K562 (cell line): Measurements from ENCODE around the gene LMO3. TPM values are rescaled to one million over a fixed set of nuclear protein-coding genes. Genes with fewer than 3 reads are reported as not detected.

ENCODE experiments used
- ATAC-seq: fragments of 200-7000 bp; cut with Tn5 transposase; 3 replicates; pipeline ENCODE4 v1.9.1; 2020; ENCODE audit warnings: moderate library complexity
- BruUV-seq: library from RNA; stranded (reverse); fragments of 400-500 nt; replicated peaks from 2 replicates; lab custom pipeline; 2021; lab: Mats Ljungman, UMichigan
- CTCF ChIA-PET: fragments of 300-600 bp; formaldehyde crosslinking; extraction: SDS; loops from one replicate; lab custom pipeline; 2021; ENCODE audit warnings: low intra/inter-chr PET ratio; lab: Yijun Ruan, JAX
- POLR2A ChIA-PET: fragments of 300-600, 350-650 bp; sonication (Branson Sonifier 250); formaldehyde crosslinking; extraction: SDS; loops from one replicate; lab custom pipeline; 2021; ENCODE audit warnings: antibody characterized with exemption, inconsistent platforms; lab: Yijun Ruan, JAX
- DNase-seq, 4 experiments: peaks; one replicate each; pipeline versions ENCODE4 v3.0.0 to v3.0.0-alpha.2; 2011 to 2018; ENCODE audit warnings: low spot score in 3 of 4, mixed read lengths in 3 of 4; ENCODE audit errors: extremely low read depth in 1 of 4
- FAIRE-seq: peaks from 2 replicates; lab custom pipeline; 2011; peaks lifted over from hg19 to GRCh38; lab: Jason Lieb, UNC
- H2AFZ ChIP-seq: 2 replicates; pipeline ENCODE4 v1.6.0; 2011; ENCODE audit warnings: low read depth, low read length, control low read depth, inconsistent platforms
- H3K27ac ChIP-seq: fragments of 200-600 bp; 3 replicates; pipeline ENCODE4 v1.8.0; 2011; ENCODE audit warnings: low read depth, mild to moderate bottlenecking, control low read depth, inconsistent platforms, low read length, moderate library complexity, mixed read lengths; ENCODE audit errors: extremely low read depth
- H3K27me3 ChIP-seq, 2 experiments: fragments of 300-600 bp in 1 of 2; 2 replicates in 1 of 2; 3 replicates in 1 of 2; pipeline versions ENCODE4 v1.6.0 to v1.8.0; 2011; ENCODE audit warnings: inconsistent platforms in 2 of 2, low read length in 2 of 2, mild to moderate bottlenecking in 1 of 2, mixed read lengths in 1 of 2, moderate library complexity in 1 of 2; ENCODE audit not compliant: control insufficient read depth in 2 of 2, insufficient read depth in 2 of 2
- H3K36me3 ChIP-seq: fragments of 300-600 bp; 3 replicates; pipeline ENCODE4 v1.8.0; 2011; ENCODE audit warnings: mild to moderate bottlenecking, low read length, inconsistent platforms; ENCODE audit not compliant: control insufficient read depth, insufficient read depth
- H3K4me1 ChIP-seq, 2 experiments: fragments of 200-600 bp in 1 of 2; replicated peaks in 1 of 2; 2 replicates in 1 of 2; 3 replicates in 1 of 2; pipeline versions ENCODE4 v1.5.1 to v1.8.0; 2011; ENCODE audit warnings: inconsistent platforms in 2 of 2, low read length in 2 of 2, mild to moderate bottlenecking in 1 of 2, mixed read lengths in 1 of 2, moderate library complexity in 1 of 2; ENCODE audit not compliant: control insufficient read depth in 2 of 2, insufficient read depth in 2 of 2
- H3K4me2 ChIP-seq: 2 replicates; pipeline ENCODE4 v1.6.1; 2011; ENCODE audit warnings: low read length, control low read depth, inconsistent platforms, mixed read lengths; ENCODE audit not compliant: insufficient read depth
- H3K4me3 ChIP-seq: fragments of 200-600 bp; sonication (generic), shearing (Covaris generic); 2 replicates; pipeline ENCODE4 v1.5.1; 2016; ENCODE audit warnings: control low read depth, inconsistent platforms
- H3K79me2 ChIP-seq: fragments of 200-600 bp; 3 replicates; pipeline ENCODE4 v1.8.0; 2011; ENCODE audit warnings: low read length, inconsistent platforms; ENCODE audit not compliant: control insufficient read depth, insufficient read depth
- H3K9ac ChIP-seq, 2 experiments: 2 replicates each; pipeline versions ENCODE4 v1.6.0 to v1.6.1; 2011; ENCODE audit warnings: low read depth in 2 of 2, low read length in 2 of 2, control low read depth in 1 of 2, inconsistent platforms in 1 of 2, mild to moderate bottlenecking in 1 of 2, mixed read lengths in 1 of 2; ENCODE audit not compliant: insufficient read depth in 1 of 2
- H3K9me1 ChIP-seq: one replicate; pipeline ENCODE4 v1.6.0; 2011; ENCODE audit warnings: inconsistent platforms, mild to moderate bottlenecking, low read length, moderate library complexity; ENCODE audit not compliant: control insufficient read depth, insufficient read depth
- H3K9me3 ChIP-seq: replicated peaks from 2 replicates; pipeline ENCODE4 v1.5.1; 2011; ENCODE audit warnings: low read depth, low read length, inconsistent platforms; ENCODE audit not compliant: control insufficient read depth, insufficient read depth
- H4K20me1 ChIP-seq: replicated peaks from 2 replicates; pipeline ENCODE4 v1.6.1; 2011; ENCODE audit warnings: low read length, inconsistent platforms, mixed read lengths; ENCODE audit not compliant: control insufficient read depth, insufficient read depth
- CBX3 ChIP-seq, 2 experiments: IDR thresholded peaks; 1 replicate in 1 of 2; 2 replicates in 1 of 2; pipeline ENCODE4 v1.6.1; 2012; ENCODE audit warnings: inconsistent platforms in 2 of 2, low read length in 2 of 2, borderline replicate concordance in 1 of 2, control low read depth in 1 of 2
- HLTF ChIP-seq: fragments of 450-650 bp; IDR thresholded peaks from 2 replicates; pipeline ENCODE4 v1.6.1; 2016
- HNRNPUL1 ChIP-seq: fragments of 200-400 bp; formaldehyde crosslinking; IDR thresholded peaks from 2 replicates; pipeline ENCODE4 v1.6.1; 2017; ENCODE audit warnings: low read length
- NR3C1 ChIP-seq: sonication (generic); formaldehyde crosslinking; IDR thresholded peaks from 2 replicates; pipeline ENCODE4 v1.8.1; 2022; ENCODE audit warnings: missing genetic modification reagents
- POLR2A ChIP-seq: fragments of 450-650 bp; conservative IDR thresholded peaks from 2 replicates; pipeline ENCODE4 v1.6.1; 2016
- RNF2 ChIP-seq: sonication (generic); IDR thresholded peaks from 2 replicates; pipeline ENCODE4 v1.6.1; 2016
- SIRT6 ChIP-seq: IDR thresholded peaks from one replicate; pipeline ENCODE4 v1.6.1; 2012; ENCODE audit warnings: low read depth, mild to moderate bottlenecking, control low read depth, inconsistent platforms, low read length, moderate library complexity
- SLC30A9 ChIP-seq: fragments of 250-450 bp; sonication (Bioruptor Pico); IDR thresholded peaks from 2 replicates; pipeline ENCODE4 v1.8.0; 2022; ENCODE audit warnings: mild to moderate bottlenecking, moderate library complexity
- SMC3 ChIP-seq: conservative IDR thresholded peaks from 2 replicates; pipeline ENCODE4 v1.6.1; 2011; ENCODE audit warnings: low read depth, low read length, improper control_type of control experiment; ENCODE audit not compliant: insufficient read depth
- STAG1 ChIP-seq: sonication (generic); formaldehyde crosslinking; IDR thresholded peaks from 2 replicates; pipeline ENCODE4 v1.5.0; 2020; ENCODE audit warnings: missing genetic modification reagents, borderline replicate concordance
- TEAD4 ChIP-seq, 2 experiments: sonication (generic) in 1 of 2; formaldehyde crosslinking in 1 of 2; IDR thresholded peaks; 2 replicates each; pipeline versions ENCODE4 v1.6.1 to v1.8.0; 2012 to 2022; ENCODE audit warnings: borderline replicate concordance in 1 of 2, inconsistent platforms in 1 of 2, low read length in 1 of 2, mild to moderate bottlenecking in 1 of 2, missing genetic modification reagents in 1 of 2
- ZBTB17 ChIP-seq: fragments of 450-650 bp; formaldehyde crosslinking; IDR thresholded peaks from 2 replicates; pipeline ENCODE4 v1.4.0; 2020; ENCODE audit warnings: mild to moderate bottlenecking
- ZNF41 ChIP-seq: fragments of 250-450 bp; sonication (Bioruptor Pico); conservative IDR thresholded peaks from 2 replicates; pipeline ENCODE4 v1.4.0; 2020; ENCODE audit warnings: mild to moderate bottlenecking
- ZNF584 ChIP-seq: fragments of 200-800 bp; sonication (Bioruptor generic); IDR thresholded peaks from 2 replicates; pipeline ENCODE4 v1.6.1; 2016; ENCODE audit warnings: low read depth, mild to moderate bottlenecking, missing genetic modification characterization, missing compliant biosample characterization
- WGBS: fragments of 100-300 bp; shearing (Covaris generic); methylation state at CpG from one replicate; pipeline ENCODE4 v1.1.6; 2016; ENCODE audit warnings: low coverage, mixed read lengths; ENCODE audit not compliant: insufficient coverage; ENCODE audit errors: missing lambda C conversion rate; 5-methylcytosine and 5-hydroxymethylcytosine counted together
- in situ Hi-C: fragments of 300-500 bp; cut with MboI; formaldehyde crosslinking; loops from 4 replicates; pipeline ENCODE4 v1.15.0; 2018; ENCODE audit warnings: inconsistent platforms, mixed read lengths
- intact Hi-C: fragments of 100-400 bp; cut with micrococcal nuclease; formaldehyde crosslinking; loops from 2 replicates; pipeline ENCODE4 v1.14.2; 2022
- polyA plus RNA-seq, 8 experiments: library from polyadenylated mRNA; depleted of rRNA in 4 of 8; stranded (reverse) in 5 of 8; unstranded in 3 of 8; fragments of >200 nt; fragmentation: Nextera tagmentation in 2 of 8; fragmentation: Illumina TruSeq in 1 of 8; extraction: Ambion mirVana in 2 of 8; extraction: Trizol in 1 of 8; gene quantifications; 2 replicates each; pipeline versions ENCODE4 v1.2.1 to v1.2.3, GENCODE V29; 2011 to 2014; ENCODE audit warnings: inconsistent platforms in 1 of 8, missing spikeins in 1 of 8
- total RNA-seq, 7 experiments: library from RNA; depleted of rRNA in 6 of 7; stranded (reverse); fragments of >200 nt in 6 of 7; fragmentation: Illumina TruSeq in 2 of 7; extraction: Trizol in 2 of 7; gene quantifications; 2 replicates each; pipeline versions ENCODE4 v1.2.1 to v1.2.3, GENCODE V29; 2011 to 2021; ENCODE audit warnings: low replicate concordance in 1 of 7
- TF ChIP-seq, protein P1 (sequence below): sonication (generic); IDR thresholded peaks from 2 replicates; pipeline ENCODE4 v1.6.1; 2016
- TF ChIP-seq, protein P2 (sequence below), 2 experiments: fragments of 450-650 bp; conservative IDR thresholded peaks; 2 replicates each; pipeline ENCODE4 v1.6.1; 2017; ENCODE audit warnings: mild to moderate bottlenecking in 2 of 2, moderate library complexity in 2 of 2
- TF ChIP-seq, protein P3 (sequence below): fragments of 450-650 bp; IDR thresholded peaks from 2 replicates; pipeline ENCODE4 v1.6.1; 2016; ENCODE audit warnings: borderline replicate concordance
- TF ChIP-seq, protein P4 (sequence below): fragments of 450-650 bp; IDR thresholded peaks from one replicate; pipeline ENCODE4 v1.6.1; 2018; ENCODE audit warnings: mild to moderate bottlenecking, moderate library complexity; ENCODE audit not compliant: partially characterized antibody

Gene LMO3
- total and polyA plus RNA-seq, 9 of the 15 experiments (the other 6 are each of a cell fraction or from before 2014, with no cell fraction given), result 0.04 to 0.40 (median 0.05) TPM; not detected in 6

DNA sequence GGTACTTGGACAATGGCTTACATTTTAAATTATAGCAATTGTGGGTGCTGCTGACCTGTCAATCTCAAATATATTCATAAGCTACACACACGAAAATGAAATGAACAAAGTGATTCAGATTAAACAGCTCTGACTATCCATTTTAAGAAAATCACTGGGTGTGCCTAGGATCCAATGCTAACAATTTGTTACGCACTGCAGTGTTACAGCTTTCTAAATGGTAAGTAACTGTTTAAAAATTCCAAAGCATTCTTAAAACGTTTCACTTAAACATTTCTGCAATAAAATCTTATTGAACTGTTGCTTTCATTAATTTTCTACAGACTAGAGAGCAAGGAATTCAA, 18.9 kb downstream of the LMO3 start:
- no TSS peak for BruUV-seq
- Histone ChIP-seq H4K20me1 (no peaks in the 10 kb centered on the region), H3K9me1 (no peaks in the 10 kb centered on the region), H3K27me3 (no peaks in the 10 kb centered on the region), H3K9me3 (no peaks in the 10 kb centered on the region), H3K4me2 (no peak overlapping the region), H3K4me3 (no peak overlapping the region), H2AFZ (no peak overlapping the region), H3K79me2 (no peaks in the 10 kb centered on the region), H3K27ac (no peak overlapping the region), H3K9ac (no peak overlapping the region), H3K4me1 (no peaks in the 10 kb centered on the region), H3K36me3 (no peaks in the 10 kb centered on the region)
- WGBS, result 0% methylated on average over 3 of the region's 3 CpGs
- ChIA-PET POLR2A (no interaction called here), CTCF (no interaction called here)
- no peak for DNase-seq
- intact Hi-C loops, result no loop called here
- in situ Hi-C loops, result no loop called here
- FAIRE-seq, result no peak
- ATAC-seq, result no peak
- TF ChIP-seq SMC3 (no peak), ZBTB17 (CRISPR knock-in tag) (no peak), HNRNPUL1 (no peak), CBX3 (IDR thresholded peaks at IDR 0.05; ENCODE audit: borderline replicate concordance in 1 of 2, low read length in 2 of 2) (no peak), TEAD4 (IDR thresholded peaks at IDR 0.05; ENCODE audit: low read length) (no peak), TEAD4 (CRISPR knock-in tag; IDR thresholded peaks at IDR 0.05; ENCODE audit: borderline replicate concordance) (no peak), ZNF584 (CRISPR knock-in tag) (no peak), HLTF (no peak), SLC30A9 (no peak), STAG1 (CRISPR knock-in tag) (no peak), NR3C1 (no peak), ZNF41 (CRISPR knock-in tag) (no peak), POLR2A (no peak), RNF2 (no peak), SIRT6 (no peak)
- TF ChIP-seq, protein P1, sequence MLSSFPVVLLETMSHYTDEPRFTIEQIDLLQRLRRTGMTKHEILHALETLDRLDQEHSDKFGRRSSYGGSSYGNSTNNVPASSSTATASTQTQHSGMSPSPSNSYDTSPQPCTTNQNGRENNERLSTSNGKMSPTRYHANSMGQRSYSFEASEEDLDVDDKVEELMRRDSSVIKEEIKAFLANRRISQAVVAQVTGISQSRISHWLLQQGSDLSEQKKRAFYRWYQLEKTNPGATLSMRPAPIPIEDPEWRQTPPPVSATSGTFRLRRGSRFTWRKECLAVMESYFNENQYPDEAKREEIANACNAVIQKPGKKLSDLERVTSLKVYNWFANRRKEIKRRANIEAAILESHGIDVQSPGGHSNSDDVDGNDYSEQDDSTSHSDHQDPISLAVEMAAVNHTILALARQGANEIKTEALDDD, result no peak
- TF ChIP-seq, protein P2, sequence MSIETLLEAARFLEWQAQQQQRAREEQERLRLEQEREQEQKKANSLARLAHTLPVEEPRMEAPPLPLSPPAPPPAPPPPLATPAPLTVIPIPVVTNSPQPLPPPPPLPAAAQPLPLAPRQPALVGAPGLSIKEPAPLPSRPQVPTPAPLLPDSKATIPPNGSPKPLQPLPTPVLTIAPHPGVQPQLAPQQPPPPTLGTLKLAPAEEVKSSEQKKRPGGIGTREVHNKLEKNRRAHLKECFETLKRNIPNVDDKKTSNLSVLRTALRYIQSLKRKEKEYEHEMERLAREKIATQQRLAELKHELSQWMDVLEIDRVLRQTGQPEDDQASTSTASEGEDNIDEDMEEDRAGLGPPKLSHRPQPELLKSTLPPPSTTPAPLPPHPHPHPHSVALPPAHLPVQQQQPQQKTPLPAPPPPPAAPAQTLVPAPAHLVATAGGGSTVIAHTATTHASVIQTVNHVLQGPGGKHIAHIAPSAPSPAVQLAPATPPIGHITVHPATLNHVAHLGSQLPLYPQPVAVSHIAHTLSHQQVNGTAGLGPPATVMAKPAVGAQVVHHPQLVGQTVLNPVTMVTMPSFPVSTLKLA (conservative IDR thresholded peaks at IDR 0.05), result no peak
- TF ChIP-seq, protein P3, sequence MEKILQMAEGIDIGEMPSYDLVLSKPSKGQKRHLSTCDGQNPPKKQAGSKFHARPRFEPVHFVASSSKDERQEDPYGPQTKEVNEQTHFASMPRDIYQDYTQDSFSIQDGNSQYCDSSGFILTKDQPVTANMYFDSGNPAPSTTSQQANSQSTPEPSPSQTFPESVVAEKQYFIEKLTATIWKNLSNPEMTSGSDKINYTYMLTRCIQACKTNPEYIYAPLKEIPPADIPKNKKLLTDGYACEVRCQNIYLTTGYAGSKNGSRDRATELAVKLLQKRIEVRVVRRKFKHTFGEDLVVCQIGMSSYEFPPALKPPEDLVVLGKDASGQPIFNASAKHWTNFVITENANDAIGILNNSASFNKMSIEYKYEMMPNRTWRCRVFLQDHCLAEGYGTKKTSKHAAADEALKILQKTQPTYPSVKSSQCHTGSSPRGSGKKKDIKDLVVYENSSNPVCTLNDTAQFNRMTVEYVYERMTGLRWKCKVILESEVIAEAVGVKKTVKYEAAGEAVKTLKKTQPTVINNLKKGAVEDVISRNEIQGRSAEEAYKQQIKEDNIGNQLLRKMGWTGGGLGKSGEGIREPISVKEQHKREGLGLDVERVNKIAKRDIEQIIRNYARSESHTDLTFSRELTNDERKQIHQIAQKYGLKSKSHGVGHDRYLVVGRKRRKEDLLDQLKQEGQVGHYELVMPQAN, result no peak
- TF ChIP-seq, protein P4, sequence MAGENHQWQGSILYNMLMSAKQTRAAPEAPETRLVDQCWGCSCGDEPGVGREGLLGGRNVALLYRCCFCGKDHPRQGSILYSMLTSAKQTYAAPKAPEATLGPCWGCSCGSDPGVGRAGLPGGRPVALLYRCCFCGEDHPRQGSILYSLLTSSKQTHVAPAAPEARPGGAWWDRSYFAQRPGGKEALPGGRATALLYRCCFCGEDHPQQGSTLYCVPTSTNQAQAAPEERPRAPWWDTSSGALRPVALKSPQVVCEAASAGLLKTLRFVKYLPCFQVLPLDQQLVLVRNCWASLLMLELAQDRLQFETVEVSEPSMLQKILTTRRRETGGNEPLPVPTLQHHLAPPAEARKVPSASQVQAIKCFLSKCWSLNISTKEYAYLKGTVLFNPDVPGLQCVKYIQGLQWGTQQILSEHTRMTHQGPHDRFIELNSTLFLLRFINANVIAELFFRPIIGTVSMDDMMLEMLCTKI, result no peak
